ENCODE results near the gene GTF2F1.
A peak's percentile ranks its signal among the peaks of the same experiment; 100 is the strongest.
"Not testable (repeated sequence)": the region's sequence is repeated elsewhere in the genome, so short reads cannot be mapped to it uniquely, and the experiment has no call there.

The GTF2F1 gene

GRCh38 chr19:6393074-6393982 lies at the start of gene GTF2F1:
GTF2F1 (minus strand) TSS chr19:6393164; CDS start chr19:6392995, 169 bp downstream.
- peak; percentile 97 for DNase-seq

- DNase-seq = no peak
Observed at GRCh38 chr19:6442087-6442688, 49.2 kb upstream of the GTF2F1 start.

- DNase-seq = no peak
Observed at GRCh38 chr19:6440905-6441304, 47.9 kb upstream of the GTF2F1 start.

GRCh38 chr19:6439743-6440142 lies 46.8 kb upstream of the GTF2F1 start:
- DNase-seq = no peak

- DNase-seq = no peak
Observed at GRCh38 chr19:6433663-6434062, 40.7 kb upstream of the GTF2F1 start, which contains the start of gene SLC25A41. SLC25A41 (minus strand) TSS chr19:6433763; CDS start chr19:6433693, 70 bp downstream.

- DNase-seq = no peak
Observed at GRCh38 chr19:6433165-6433564, 40.2 kb upstream of the GTF2F1 start.

- no peak for DNase-seq
Observed at GRCh38 chr19:6431891-6432290, 38.9 kb upstream of the GTF2F1 start.

GRCh38 chr19:6429419-6430221 lies 36.7 kb upstream of the GTF2F1 start:
- DNase-seq = no peak

- not testable (repeated sequence) for DNase-seq
Observed at GRCh38 chr19:6428692-6429418, 35.9 kb upstream of the GTF2F1 start.

GRCh38 chr19:6427131-6427530 lies 34.2 kb upstream of the GTF2F1 start:
- DNase-seq = no peak

- no peak for DNase-seq
Observed at GRCh38 chr19:6425732-6426620, 33.0 kb upstream of the GTF2F1 start.

GRCh38 chr19:6424939-6425731 lies 32.2 kb upstream of the GTF2F1 start:
- peak; percentile 100 for DNase-seq

- DNase-seq = peak; percentile 26
Observed at GRCh38 chr19:6424195-6424938, 31.4 kb upstream of the GTF2F1 start, which contains the start of gene KHSRP. KHSRP (minus strand) TSS chr19:6424811; CDS start chr19:6424701, 110 bp downstream.

GRCh38 chr19:6423499-6424194 lies 30.7 kb upstream of the GTF2F1 start:
- DNase-seq = peak; percentile 49

- DNase-seq = no peak
Observed at GRCh38 chr19:6421075-6422014, 28.4 kb upstream of the GTF2F1 start.

- no peak for DNase-seq
Observed at GRCh38 chr19:6418562-6418932, 25.6 kb upstream of the GTF2F1 start.

- no peak for DNase-seq
Observed at GRCh38 chr19:6417713-6418561, 25.0 kb upstream of the GTF2F1 start.

Data from fibroblast of skin of right biceps (primary cell).